ENCODE results near the gene ZBTB9.

ZBTB9 gene

GRCh38 chr6:33420491-33421343 lies 33.7 kb upstream of the ZBTB9 start:
- DNase-seq (ENCODE audit: low spot score): no peak
- Histone ChIP-seq H3K27ac (peak overlapping the region; percentile 81 to 97), H3K4me3 (peak overlapping the region; percentile 71)
- no peak for TF ChIP-seq CTCF (IDR thresholded peaks at IDR 0.05)

- H3K27ac ChIP-seq: no peak overlapping the region
- no peak overlapping the region for H3K4me3 ChIP-seq
- no peak for TF ChIP-seq CTCF (IDR thresholded peaks at IDR 0.05)
- no peak for DNase-seq (ENCODE audit: low spot score)
These were observed 33.1 kb upstream of the ZBTB9 start for GRCh38 chr6:33421344-33421643.

- H3K27ac ChIP-seq: no peak overlapping the region
- no peak overlapping the region for H3K4me3 ChIP-seq
- TF ChIP-seq CTCF (IDR thresholded peaks at IDR 0.05): no peak
- no peak for DNase-seq (ENCODE audit: low spot score)
These were observed 30.6 kb upstream of the ZBTB9 start for GRCh38 chr6:33423777-33424176.

GRCh38 chr6:33424855-33425667 lies 29.3 kb upstream of the ZBTB9 start:
- Histone ChIP-seq H3K4me3 (peak overlapping the region; percentile 80), H3K27ac (peak overlapping the region; percentile 87 to 97)
- no peak for DNase-seq (ENCODE audit: low spot score)
- TF ChIP-seq CTCF (IDR thresholded peaks at IDR 0.05): no peak

GRCh38 chr6:33425668-33426577 lies 28.5 kb upstream of the ZBTB9 start:
- Histone ChIP-seq H3K27ac (peak overlapping the region; percentile 87 to 97), H3K4me3 (peak overlapping the region; percentile 80)
- TF ChIP-seq CTCF (IDR thresholded peaks at IDR 0.05): peak; percentile 49
- DNase-seq (ENCODE audit: low spot score): peak; percentile 91

- Histone ChIP-seq H3K4me3 (peak overlapping the region; percentile 80), H3K27ac (peak overlapping the region; percentile 87 to 97)
- no peak for TF ChIP-seq CTCF (IDR thresholded peaks at IDR 0.05)
- DNase-seq (ENCODE audit: low spot score): no peak
These were observed 27.5 kb upstream of the ZBTB9 start for GRCh38 chr6:33426590-33427511.
